Body of pancreas (tissue), 4 donors: ENCODE data around the gene ZNF528.

ENCODE experiments used
- CTCF ChIP-seq, 7 experiments: fragments of 450-650 bp in 4 of 7; fragments of 200-600 bp in 3 of 7; sonication (generic) in 3 of 7; IDR thresholded peaks; one replicate each; pipeline ENCODE4 v1.5.1; 2016 to 2019; ENCODE audit warnings: antibody characterized with exemption in 7 of 7
- POLR2A ChIP-seq, 3 donors: fragments of 450-650 bp; IDR thresholded peaks; one replicate each; pipeline ENCODE4 v1.6.1; 2016; ENCODE audit warnings: antibody characterized with exemption in 3 of 3, mild to moderate bottlenecking in 2 of 3

GRCh38 chr19:52444506-52444905 is 46.9 kb downstream of the ZNF528 start:
- TF ChIP-seq CTCF (IDR thresholded peaks at IDR 0.05) (no peak), POLR2A (IDR thresholded peaks at IDR 0.05) (no peak)
